ENCODE measurements around the gene EYS.
A peak's percentile ranks its signal among the peaks of the same experiment; 100 is the strongest.

EYS gene

DNA sequence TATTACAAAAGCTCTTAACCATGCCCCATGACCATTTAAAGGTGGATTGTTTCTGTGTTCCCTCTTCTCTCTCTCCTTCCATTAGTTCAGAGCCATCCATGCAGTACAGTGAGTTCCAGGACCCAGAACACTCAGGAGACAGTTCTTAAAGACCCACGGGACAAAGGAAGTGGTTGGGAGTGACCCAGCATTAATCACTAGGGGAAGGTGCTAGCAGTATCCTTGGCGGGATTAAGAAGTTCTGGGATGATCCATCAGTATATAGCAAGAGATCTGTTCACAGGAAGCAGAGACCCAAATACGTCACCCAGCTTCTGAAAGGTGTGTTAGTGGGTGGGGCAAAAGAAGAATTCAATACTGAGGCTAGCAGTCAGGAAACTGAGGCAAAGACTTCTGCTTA, 1917.3 kb downstream of the EYS start:
- no peak overlapping the region for H3K27ac ChIP-seq
- TF ChIP-seq, protein P1, sequence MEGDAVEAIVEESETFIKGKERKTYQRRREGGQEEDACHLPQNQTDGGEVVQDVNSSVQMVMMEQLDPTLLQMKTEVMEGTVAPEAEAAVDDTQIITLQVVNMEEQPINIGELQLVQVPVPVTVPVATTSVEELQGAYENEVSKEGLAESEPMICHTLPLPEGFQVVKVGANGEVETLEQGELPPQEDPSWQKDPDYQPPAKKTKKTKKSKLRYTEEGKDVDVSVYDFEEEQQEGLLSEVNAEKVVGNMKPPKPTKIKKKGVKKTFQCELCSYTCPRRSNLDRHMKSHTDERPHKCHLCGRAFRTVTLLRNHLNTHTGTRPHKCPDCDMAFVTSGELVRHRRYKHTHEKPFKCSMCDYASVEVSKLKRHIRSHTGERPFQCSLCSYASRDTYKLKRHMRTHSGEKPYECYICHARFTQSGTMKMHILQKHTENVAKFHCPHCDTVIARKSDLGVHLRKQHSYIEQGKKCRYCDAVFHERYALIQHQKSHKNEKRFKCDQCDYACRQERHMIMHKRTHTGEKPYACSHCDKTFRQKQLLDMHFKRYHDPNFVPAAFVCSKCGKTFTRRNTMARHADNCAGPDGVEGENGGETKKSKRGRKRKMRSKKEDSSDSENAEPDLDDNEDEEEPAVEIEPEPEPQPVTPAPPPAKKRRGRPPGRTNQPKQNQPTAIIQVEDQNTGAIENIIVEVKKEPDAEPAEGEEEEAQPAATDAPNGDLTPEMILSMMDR (conservative IDR thresholded peaks at IDR 0.05): no peak

DNA sequence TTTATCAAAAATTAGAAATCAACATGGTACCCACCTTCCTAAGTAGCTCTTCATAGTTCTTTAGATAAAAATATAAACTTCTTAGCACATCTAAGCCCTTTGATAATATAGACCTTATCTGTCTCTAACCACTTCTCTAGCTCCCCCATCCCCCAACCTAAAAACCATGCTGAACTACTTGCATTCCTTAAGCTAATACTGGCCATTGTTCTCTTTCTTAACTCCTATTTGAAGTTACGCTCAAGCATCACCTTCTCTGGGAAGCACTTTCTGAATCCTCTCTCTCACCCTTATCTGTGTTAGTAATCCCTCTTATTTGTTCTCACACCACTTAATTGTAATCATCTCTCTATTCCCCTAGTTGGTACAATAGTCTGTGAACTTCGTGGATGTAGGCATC, 1918.5 kb downstream of the EYS start:
- TF ChIP-seq, protein P1 (conservative IDR thresholded peaks at IDR 0.05): no peak
- H3K27ac ChIP-seq: no peak overlapping the region

DNA sequence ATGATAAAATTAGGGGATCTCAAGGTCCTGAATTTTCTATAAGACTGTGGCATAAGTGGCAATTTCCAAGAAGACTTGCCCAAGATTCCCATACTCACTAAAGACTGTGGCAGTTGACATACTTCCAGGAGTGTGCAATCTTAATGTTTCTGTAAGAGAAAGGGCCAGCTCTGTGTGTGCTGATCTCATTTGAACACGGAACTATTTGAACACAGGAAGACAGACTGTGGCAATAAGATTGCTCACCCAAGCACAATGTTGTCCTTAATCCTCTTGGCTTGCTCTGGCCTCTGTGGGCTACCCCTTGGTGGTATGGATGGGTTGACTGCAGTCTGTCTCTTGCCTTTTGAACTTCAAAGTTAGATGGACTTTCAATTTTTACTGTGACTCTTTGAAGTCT, 1920.0 kb downstream of the EYS start:
- TF ChIP-seq, protein P1 (conservative IDR thresholded peaks at IDR 0.05): no peak

DNA sequence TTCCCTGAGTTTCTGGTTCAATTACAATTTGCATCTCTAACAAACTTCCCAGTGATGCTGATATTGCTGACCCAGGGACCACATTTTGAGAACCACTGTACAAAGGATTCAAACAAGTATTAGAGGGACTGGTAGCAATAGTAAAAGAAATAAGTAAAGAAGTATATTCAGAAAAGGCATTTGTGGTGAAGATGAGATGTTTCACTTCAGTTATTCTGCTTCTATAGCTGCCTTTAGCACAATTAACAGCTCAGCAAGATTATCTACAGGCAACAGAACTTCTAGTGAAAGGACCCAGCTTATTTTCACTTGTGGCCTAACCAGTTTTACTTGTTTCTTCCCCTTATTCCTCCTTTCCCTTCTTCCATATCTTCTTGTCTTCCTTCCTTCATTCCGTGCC, 1922.0 kb downstream of the EYS start:
- H3K27ac ChIP-seq: no peak overlapping the region
- TF ChIP-seq, protein P1 (conservative IDR thresholded peaks at IDR 0.05): no peak

More for the DNA sequence above, 1920.0 kb downstream of the EYS start:
- no peak overlapping the region for H3K27ac ChIP-seq

DNA sequence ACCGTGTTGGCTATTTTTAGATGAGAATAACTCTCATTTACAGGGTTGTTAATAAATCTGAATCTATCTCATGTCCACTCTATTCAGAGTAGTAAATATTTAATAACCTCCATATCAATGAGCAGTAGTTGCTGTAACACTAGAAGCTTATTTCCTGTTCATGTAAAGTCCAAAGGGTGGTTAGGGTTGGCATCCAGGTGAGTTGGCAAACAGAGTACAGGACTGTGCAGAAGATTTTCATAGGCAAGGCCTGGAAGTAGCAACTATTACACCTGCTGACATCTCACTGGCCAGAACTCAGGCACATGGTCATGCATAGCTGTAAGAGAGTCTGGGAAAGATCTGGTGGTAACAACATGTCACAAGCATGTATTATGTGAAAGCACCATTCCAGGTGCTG, 1923.9 kb downstream of the EYS start:
- H3K27ac ChIP-seq: peak overlapping the region; percentile 28; the same call in 1 of the 2 replicates
- TF ChIP-seq, protein P1 (conservative IDR thresholded peaks at IDR 0.05): no peak

DNA sequence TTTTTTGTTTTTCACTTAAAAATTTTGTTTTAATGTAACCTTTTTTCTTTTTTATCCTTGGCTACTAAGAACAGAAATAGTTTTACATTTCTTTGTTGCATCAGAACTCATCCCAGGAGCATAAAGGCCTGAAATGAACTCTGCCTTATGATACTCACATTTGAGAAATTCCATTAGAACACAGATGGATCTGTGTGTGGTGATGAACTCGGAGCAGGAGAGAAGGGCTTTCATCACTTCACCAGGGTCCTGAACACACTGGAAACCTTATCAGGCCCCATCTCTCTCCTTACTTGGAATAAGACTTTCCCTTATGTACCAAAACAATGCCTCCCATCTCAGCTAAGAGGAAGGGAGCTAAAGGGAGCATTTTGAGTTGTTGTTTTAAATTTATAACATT, 1932.1 kb downstream of the EYS start:
- H3K27ac ChIP-seq: no peak overlapping the region
- TF ChIP-seq, protein P1 (conservative IDR thresholded peaks at IDR 0.05): no peak

DNA sequence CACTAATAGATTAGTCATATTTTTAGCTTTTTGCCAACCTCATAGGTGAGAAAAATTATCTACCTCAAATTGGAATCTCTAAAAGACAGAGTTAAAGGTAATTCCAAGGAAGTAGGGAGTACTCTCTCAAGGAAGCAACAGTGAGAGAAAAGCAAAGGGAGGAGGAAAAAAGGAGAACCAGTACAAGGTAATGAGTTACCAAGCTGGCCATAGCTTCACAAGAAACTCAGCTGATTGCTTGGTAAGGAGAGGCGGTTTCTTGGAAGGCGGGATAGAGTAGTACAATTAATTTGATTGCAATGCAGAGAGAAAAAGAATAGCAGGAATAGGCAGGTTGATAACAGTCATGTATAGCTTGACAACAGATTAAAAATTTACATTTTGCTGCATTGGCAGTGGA, 1933.8 kb downstream of the EYS start:
- TF ChIP-seq, protein P1 (conservative IDR thresholded peaks at IDR 0.05): no peak

DNA sequence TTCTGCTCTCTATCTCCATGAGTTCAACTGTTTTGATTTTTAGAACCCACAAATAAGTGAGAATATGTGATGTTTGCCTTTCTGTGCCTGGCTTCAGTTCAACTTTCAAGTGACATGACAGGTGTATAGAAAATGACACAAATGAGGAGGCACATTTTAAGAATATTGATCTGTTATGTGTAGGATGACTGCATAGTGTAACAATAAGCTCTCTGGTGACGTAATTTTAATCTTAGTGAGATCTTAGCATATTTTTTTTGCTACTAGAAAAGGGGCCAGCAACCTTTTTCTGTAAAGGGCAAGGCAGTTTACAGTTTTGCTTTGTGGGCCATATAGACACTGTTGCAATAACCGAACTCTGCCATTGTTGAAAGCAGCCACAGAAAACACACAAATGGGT, 1941.2 kb downstream of the EYS start:
- no peak overlapping the region for H3K27ac ChIP-seq
- TF ChIP-seq, protein P1 (conservative IDR thresholded peaks at IDR 0.05): no peak

More for the DNA sequence above, 1933.8 kb downstream of the EYS start:
- no peak overlapping the region for H3K27ac ChIP-seq

All from VCaP (cell line).